ENCODE data around the gene SLC35F3.

The SLC35F3 gene

GRCh38 chr1:233981042-233981675 is 76.7 kb downstream of the SLC35F3 start:
- no peak for DNase-seq

DNA sequence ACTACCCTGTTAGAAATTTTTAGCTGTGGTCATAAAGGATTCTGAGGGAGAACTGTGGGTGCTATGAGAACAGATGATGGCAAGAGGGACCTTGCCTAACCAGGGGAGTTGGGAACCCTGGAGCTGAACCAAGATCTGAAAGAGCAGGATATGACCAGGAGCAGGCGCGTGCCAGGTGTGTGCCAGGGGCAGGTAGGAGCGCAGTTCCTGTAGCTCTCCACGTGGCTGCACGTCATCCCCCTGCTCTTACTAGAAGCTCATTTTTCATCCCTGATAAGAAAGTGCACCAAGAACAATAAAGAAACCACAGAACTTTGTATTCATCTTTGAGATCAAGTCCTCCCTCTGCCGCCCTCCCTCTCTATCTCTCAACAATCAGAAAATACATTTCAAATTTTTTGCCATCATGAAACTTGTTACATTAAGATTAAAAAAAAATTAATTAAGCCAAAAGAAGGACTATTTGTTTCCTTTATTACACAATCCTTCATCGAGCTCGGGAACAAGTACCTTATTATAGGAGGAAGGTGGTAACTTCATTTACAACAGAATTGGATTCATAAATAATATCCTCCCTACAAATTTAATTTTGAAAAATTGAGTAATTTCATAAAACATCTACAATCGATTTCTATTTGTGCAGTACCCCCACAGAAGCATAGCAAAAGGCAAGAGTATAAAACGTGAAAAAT is 78.5 kb downstream of the SLC35F3 start:
- DNase-seq = no peak

GRCh38 chr1:233983811-233984210 is 79.3 kb downstream of the SLC35F3 start:
- no peak for DNase-seq

DNA sequence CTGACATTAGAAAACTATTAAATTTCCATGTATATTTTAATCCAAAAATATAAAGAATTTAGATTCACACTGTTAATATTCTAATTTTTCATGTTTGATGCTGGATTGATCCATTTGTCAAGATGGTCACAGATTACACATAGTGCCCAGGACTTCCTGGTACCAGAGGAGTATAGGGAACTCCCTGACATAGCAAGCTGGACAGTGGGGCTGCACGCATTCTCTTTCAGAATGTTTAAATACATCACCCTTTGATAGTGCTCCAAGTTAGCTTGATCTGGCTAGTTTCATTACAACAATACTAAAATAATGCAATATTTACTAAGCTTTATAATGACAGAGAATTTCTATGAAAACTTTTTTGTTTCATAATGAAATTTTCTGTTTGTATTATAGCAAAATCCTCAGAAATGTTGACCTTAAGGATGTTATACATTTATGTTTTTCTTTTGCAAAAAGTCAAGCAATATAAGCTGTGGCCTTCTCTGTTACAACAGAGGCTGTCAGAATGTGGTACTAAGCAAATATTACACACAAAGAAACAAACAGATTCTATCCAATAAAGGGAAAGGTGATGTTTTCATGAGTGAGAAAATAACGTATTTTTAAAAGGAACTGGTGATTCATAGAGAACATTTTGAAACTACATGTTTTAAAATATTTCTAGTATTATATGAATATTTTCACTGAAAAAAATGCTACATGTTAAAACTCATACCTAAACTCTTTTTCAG is 84.7 kb downstream of the SLC35F3 start:
- DNase-seq = no peak

DNA sequence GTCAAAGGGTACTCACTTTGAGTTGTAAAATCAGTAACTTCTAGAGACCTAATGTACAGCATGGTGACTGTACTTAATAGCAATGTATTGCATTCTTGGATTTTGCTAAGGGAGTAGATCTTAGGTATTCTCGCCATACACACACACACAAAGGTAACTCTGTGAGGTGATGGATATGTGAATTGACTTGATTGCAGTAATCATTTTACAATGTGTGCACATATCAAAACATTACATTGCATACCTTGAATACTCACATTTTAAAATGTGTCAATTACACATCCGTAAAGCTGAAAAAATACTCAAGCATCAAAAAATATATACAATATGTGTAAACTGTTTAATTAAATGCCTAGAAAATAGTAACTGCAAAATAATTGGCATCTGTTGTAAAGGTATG is 86.0 kb downstream of the SLC35F3 start:
- DNase-seq = no peak

- no peak for DNase-seq
These were observed 89.2 kb downstream of the SLC35F3 start for GRCh38 chr1:233993651-233994050.

DNA sequence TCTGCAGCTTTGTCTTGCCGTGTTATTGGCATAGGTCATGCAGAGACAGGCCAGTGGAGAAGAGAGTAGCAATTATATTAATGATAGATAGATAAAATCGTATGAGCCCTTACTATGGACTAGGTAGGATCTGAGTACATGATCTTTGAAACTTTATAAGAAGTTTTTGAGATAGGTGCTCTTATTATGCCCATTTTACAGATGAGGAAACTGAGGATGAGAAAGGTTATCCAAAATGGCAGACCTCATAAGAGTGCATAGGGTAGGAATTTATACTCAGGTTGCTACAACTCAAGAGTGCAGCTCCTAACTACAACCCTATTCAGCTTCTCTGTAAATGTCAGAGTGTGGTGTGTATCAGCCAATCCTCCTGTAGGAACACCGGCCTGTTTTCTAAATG is 89.6 kb downstream of the SLC35F3 start:
- no peak for DNase-seq

DNA sequence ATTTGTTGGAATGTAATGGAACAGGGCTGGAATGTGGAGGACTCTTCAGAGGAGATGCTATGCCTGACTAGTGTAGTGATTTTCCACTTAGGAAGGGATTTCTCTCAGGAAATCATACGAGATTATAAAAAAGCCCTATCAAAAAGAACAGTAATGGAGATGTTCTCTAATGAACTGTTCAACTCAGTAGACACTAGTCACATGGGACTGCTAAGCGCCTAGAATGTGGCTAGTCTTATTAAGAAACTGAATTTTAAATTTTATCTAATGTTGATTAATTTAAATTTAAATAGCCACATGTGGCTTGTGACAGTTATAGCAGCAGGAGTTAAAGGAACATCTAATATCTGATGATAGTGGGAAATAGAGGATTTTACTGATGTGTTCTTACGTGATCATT is 94.0 kb downstream of the SLC35F3 start:
- peak; percentile 75 for DNase-seq

DNA sequence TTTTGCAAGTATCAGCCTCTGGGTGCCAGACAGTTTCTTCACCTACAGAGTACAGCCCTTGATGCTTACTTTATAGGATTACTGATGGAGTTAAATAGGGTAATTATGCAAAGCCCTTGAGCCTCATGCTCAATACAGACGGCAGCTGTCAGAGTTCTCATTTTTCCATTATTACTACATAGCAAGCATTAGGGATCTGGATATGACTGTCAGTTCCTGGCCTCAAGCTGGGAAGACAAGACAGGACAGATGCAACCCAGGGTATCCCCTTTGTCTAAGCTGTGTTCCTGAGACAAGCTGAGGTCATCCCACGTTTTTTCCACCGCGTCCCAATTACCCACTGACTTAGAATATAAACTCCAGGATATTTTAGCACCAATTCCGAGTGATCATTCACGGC is 94.4 kb downstream of the SLC35F3 start:
- peak; percentile 98 for DNase-seq

DNA sequence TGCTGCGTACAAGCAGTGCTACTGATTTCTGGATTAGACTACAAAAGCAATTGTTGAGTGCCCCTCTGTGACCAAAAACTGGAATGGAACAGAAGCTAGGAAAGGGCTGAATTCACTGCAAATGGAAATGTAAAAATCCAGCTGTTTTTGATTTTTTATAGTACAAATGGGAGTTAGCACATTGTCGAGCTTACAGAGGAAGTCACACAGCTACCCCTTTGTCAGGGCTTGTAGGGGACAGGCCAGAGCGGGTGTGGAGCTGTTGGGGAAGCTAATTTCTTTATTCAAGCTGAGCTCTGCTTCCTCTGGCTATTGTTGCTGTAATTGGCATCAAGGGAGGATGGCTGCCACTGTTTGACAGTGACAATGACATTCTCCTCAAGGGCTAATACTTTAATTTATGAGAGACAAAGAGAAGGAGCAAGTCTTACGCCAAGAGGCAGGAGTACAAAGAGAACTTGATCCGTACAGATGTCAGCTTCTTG is 96.1 kb downstream of the SLC35F3 start:
- peak; percentile 27 for DNase-seq

DNA sequence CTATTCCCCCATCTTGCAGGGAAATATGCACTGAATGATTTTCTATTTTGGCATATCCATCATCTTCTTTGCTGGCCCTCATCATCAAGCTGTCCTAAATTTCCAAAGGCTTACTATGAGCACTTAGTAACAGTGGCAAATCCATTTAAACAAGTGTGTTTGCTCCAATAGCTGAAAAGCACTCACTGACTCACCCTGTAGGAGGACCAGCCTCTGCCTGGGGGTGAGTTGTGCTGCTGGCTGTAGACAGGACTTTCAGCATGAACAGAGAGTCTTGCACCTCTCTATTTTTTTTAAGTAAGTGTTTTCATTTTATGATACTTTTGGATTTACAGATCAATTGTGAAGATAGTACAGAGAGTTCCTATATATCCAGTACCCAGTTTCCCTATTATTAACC is 97.3 kb downstream of the SLC35F3 start:
- DNase-seq = peak; percentile 45

GRCh38 chr1:234004591-234004990 is 100.1 kb downstream of the SLC35F3 start:
- no peak for DNase-seq

DNA sequence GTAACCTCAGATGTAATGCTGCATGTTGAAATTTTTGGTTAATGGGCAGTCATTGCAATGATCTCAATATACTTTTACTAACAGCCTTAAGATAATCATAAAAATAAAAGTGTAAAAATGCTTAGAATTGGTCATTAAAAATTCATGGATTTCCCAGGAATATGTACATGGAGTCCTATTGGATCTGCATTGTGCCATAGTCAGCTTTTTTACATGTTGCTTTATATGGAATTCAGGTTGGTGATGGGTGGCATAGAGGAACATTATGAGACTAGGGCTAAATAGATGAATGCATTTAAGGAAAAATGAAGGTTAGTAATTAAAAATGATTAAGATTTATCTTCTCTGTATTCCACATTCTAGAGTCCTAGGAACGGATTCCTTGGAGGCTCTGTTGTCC is 103.2 kb downstream of the SLC35F3 start:
- no peak for DNase-seq

DNA sequence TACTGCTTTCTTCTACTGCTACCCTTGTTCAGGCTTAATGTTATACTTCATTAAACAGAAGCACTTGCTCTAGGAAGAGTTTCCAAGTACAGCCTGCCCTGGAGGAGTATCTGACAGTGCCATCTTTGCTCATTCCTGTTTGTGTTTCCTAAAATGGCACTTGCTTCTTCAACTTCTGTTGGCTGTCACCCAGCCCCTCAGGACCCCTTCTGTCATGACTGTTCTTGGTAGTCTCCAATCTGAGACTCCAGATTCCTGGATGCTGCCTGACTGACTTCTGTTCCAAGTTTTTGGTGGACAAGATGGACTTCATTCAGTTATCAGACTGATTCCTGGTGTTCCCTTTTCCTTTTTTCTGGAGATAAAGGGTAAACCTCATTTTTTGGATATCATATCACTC is 104.1 kb downstream of the SLC35F3 start:
- no peak for DNase-seq

DNA sequence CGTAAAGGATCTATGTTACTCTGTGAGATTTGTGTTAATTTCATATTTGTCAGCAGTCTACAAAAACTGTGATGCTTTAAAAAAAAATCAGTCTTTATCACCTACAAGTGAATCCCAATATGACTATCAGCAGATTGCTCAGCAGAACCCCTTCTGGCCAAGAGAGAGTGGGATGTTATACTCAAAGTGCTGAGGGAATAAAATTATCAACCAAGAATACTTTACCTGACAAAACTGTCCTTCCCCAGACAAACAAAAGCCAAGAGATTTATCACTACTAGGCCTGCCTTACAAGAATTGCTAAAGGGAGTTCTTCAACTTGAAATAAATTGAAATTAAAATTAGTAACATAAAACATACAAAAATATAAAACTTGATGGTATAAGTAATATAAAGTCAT is 105.2 kb downstream of the SLC35F3 start:
- DNase-seq = no peak

DNA sequence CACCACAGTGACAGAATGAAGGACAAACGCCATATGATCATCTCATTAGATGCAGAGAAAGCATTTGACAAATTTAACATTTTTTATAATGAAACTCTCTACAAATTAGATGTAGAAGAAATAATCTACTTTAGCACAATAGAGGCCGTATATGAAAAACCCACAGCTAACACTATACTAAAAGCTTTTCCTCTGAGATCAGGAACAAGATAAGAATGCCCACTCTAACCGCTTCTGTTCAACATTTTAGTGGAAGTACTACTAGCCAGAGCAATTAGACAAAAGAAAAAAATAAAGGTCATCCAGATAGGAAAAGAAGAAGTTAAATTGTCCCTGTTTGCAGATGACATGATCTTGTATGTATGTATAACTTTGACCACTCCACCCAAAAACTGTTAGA is 109.7 kb downstream of the SLC35F3 start:
- DNase-seq = no peak

DNA sequence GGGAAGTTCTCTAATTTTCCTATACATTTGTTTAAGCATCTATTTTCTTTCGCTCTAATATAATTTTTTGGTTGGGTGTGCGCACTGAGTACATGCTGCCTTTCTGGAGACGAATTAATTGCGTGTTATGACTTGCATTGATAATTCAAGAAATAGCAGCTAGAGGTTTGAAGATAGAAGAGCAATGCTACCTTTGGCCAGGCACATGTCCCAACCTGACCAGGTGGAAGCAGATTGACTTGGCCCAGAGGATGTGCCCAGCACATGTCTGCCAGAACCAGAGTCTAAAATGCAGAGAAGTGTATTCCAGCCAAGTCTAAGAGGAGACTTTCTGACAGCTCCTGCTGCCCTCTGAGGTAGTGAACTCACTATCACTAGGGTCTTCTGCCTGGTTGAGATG is 114.3 kb downstream of the SLC35F3 start:
- no peak for DNase-seq

- no peak for DNase-seq
These were observed 114.9 kb downstream of the SLC35F3 start for GRCh38 chr1:234019387-234019786.

DNA sequence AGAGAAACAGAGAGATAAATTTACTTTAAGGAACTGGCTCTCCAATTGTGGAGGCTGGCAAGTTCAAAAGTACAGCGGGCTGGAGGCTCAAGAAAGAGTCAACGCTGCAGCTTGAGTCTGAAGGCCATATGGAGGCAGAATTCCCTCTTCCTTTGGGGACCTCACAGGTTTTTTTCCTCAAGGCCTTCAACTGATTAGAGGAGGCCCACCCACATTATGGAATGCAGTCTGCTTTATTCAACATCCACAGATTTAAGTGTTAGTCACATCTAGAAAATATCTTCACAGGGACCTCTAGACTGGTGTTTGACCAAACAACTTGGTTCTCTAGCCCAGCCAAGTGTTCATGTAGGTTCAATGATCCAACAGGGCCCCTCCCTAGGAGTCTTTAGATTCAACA is 117.8 kb downstream of the SLC35F3 start:
- DNase-seq = no peak

GRCh38 chr1:234039603-234040002 is 135.1 kb downstream of the SLC35F3 start:
- DNase-seq = no peak

DNA sequence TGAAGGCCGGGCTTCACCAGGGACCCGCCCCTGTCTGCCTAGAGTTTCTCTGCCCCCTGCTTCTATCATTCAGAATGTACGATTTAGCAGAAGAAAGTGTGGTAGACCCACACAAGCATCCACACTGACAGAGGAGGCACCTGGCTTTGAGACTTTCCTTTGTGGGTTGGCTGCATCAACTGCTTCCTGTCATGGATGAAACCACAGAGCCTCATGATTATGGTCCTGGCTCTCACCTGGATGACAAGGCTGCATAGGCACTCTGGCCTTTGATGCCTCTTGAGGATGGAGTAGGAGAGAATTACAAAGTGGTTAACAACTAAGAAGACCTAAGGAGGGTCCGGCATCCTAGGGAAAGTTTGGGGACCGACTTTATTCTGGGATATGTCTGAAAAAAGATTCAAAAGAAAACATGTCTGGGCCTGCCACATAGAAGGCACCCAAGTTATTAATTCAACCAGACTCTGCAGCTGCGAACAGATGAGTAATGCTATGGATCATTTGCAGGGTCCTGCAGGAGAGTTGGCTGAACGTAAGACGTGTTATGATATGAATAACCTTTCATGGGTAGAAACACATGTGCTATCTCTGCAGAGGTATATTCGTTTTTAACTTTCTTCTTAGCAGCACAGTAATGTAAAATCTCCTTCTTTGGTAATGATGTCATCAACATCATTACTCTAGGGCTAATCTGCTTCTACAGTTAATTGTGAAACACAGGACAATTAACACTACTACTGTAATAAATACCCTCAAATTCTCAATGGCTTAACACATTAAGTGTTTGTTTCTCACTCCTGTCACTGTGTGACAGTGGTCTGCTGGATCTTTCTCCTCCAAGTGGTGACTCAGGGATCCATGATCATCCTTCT is 136.2 kb downstream of the SLC35F3 start:
- no peak for DNase-seq

GRCh38 chr1:234044079-234044478 is 139.6 kb downstream of the SLC35F3 start:
- no peak for DNase-seq

- DNase-seq = no peak
These were observed 142.6 kb downstream of the SLC35F3 start for GRCh38 chr1:234047123-234047522.
